Heart left ventricle (tissue), 13 donors: Measurements from ENCODE around the gene ICA1.
"Not testable (repeated sequence)": the region's sequence is repeated elsewhere in the genome, so short reads cannot be mapped to it uniquely, and the experiment has no call there.

Source experiments
- CTCF ChIP-seq, 12 donors: fragments of 200-600 bp; sonication (generic) in 4 of 12; IDR thresholded peaks; one replicate each; pipeline versions ENCODE4 v1.5.0 to v1.8.0; 2018 to 2022; ENCODE audit warnings: antibody characterized with exemption in 12 of 12, mild to moderate bottlenecking in 5 of 12
- POLR2A ChIP-seq, 2 donors: fragments of 450-650 bp; IDR thresholded peaks; one replicate each; pipeline ENCODE4 v1.6.1; 2017; ENCODE audit warnings: antibody characterized with exemption in 2 of 2, mild to moderate bottlenecking in 2 of 2, moderate library complexity in 2 of 2
- donor health status: ischemic (EF 13 %, LVEDD 7.1; RV severe dilation, severe dysfunction).
- donor health status: DM: no; HTN: yes; CAD: no.
- donor health status: DM: no; HTN: no; CAD: no.
- donor health status: ischemic (EF 25% LVEDD 6.9; RV normal size, moderate dysfunction).
- donor health status: ischemic (EF 25% LVEDD 5.7; RV mildly dilated, moderate dysfunction).
- donor health status: ischemic (EF 35%, LVEDD 5.7; RV mildly dilated, moderate dysfunction).
- donor health status: nonischemic (EF 11% LVEDD 7.7; RV severe dilation, severe dysfunction).
- donor health status: DM: yes; HTN: yes; CAD: no.
- donor health status: PGD.
- donor health status: ischemic (EF 29% LVEDD 5.4; RV normal size, mild dysfunction).
- donor health status: nonischemic (EF 23%, LVEDD 6.1; RV moderate dilation, normal function).

- TF ChIP-seq POLR2A, CTCF (IDR thresholded peaks at IDR 0.05): not testable (repeated sequence)
These were observed 18.9 kb downstream of the ICA1 start for GRCh38 chr7:8243059-8243458.
